ENCODE measurements around the gene MX2.

The MX2 gene

DNA sequence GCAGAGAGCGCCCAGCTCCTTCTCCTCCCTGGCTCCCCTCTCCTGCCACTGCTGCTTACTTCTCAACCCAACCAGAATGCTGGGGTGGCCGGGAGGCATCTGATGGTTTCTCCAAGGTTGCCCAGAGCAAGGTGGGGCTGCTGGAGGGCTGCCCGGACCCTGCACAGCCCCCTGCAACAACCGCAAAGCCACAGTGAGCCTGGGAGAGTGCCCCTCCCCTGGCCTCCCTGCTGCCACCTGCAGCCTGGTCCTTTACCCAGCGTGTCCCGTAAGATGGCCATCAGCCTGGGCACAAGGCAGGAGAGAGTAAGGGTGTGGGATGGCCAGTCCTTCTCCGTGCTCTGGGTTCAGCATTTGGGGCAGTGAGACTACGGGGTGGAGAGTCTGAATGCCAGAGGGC, 17.0 kb downstream of the MX2 start:
- Mint-ChIP-seq H3K9me3 (no peaks in the 10 kb centered on the region), H3K36me3 (ENCODE audit: low read depth) (peaks cover 14% of the 10 kb centered on the region), H3K4me3 (no peak overlapping the region), H3K4me1 (peaks cover 11% of the 10 kb centered on the region), H3K27ac (no peak overlapping the region), H3K27me3 (no peaks in the 10 kb centered on the region)
- ATAC-seq (no peak), DNase-seq (no peak)

DNA sequence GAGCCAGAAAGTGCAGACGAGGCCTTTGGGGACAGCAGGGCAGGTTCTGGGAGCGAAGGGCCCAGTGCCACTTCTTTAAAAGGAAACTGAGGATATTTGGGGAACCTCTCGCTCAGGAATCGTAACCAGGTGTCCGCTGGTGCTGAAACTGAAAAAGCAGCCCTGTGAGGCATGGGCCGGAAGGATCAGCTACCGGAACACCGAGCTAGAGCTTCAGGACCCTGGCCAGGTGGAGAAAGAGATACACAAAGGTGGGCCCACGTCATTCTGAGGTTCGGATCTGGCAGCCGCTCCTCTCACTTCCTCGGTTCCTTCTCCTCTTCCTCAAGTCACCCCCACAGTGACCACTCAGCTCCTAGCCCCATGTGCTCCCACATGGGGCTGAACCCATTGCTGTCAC, 18.1 kb downstream of the MX2 start:
- ATAC-seq = no peak
- no peak overlapping the region for H3K27ac Mint-ChIP-seq
- no peaks in the 10 kb centered on the region for H3K9me3 Mint-ChIP-seq
- H3K4me1 Mint-ChIP-seq = peaks cover 7% of the 10 kb centered on the region
- H3K36me3 Mint-ChIP-seq (ENCODE audit: low read depth) = peaks cover 14% of the 10 kb centered on the region
- no peak for DNase-seq
- H3K4me3 Mint-ChIP-seq = no peak overlapping the region
- no peaks in the 10 kb centered on the region for H3K27me3 Mint-ChIP-seq

DNA sequence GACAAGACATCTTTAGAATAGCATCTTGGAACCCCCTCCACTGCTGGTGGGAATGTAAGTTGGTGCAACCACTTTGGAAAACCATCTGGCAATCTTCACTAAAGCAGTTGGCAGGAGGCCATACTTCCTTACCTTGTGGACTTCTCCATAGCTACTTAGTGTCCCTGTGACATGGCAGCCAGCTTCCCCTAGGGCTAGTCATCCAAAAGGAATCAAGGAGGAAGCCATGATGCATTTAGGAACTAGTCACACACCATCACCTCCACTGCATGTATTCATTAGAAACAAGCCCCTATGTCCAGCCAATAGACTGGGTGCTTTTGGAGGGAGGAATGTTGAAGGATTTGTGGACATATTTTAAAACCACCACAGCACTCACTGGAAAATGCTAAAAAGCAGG, 19.9 kb downstream of the MX2 start:
- H3K27me3 Mint-ChIP-seq = no peaks in the 10 kb centered on the region
- H3K9me3 Mint-ChIP-seq = no peaks in the 10 kb centered on the region
- peaks cover 14% of the 10 kb centered on the region for H3K36me3 Mint-ChIP-seq (ENCODE audit: low read depth)
- no peaks in the 10 kb centered on the region for H3K4me1 Mint-ChIP-seq
- no peak for DNase-seq
- no peak overlapping the region for H3K27ac Mint-ChIP-seq
- no peak for ATAC-seq
- no peak overlapping the region for H3K4me3 Mint-ChIP-seq

DNA sequence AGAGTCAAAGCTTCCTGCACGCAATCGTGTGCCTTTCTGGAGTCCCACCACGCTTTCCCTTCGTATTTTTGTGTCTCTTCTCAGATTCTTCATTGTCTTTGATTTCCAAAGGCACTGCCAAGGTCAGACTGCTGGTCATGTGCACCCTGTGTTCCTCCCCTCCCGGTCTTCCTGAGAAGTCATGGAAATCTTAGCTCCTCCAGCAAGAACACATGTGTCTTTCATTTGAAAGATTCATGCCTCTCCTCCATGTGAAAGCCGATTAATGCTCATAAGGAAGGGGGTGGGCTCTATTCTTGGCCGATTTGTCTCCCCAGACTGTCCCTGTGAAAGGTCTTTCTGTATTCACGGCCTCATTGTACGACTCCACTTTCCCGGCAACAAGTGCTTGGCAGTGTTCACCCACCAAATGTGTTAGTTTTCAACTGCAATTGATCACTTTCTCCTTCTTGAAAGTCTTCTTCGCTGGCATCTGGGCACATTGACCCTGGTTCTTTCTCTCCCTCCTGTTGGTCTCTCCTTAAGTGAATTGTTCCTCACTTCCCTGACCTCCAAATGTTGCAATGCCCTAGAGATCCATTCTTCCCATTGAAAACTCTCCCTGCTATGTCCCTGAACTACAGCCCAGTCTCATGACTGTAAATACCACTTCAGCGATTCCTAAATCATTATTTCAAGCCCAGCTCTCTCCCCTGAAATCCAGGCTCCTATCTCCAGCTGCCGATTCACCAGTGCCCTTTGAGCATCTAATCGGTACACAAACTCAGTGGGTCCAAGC, 25.4 kb downstream of the MX2 start:
- H3K4me1 Mint-ChIP-seq = no peaks in the 10 kb centered on the region
- no peak overlapping the region for H3K4me3 Mint-ChIP-seq
- H3K27me3 Mint-ChIP-seq = no peaks in the 10 kb centered on the region
- ATAC-seq (no peak), DNase-seq (no peak)
- no peaks in the 10 kb centered on the region for H3K9me3 Mint-ChIP-seq
- H3K36me3 Mint-ChIP-seq (ENCODE audit: low read depth) = peaks cover 9% of the 10 kb centered on the region
- H3K27ac Mint-ChIP-seq = no peak overlapping the region

DNA sequence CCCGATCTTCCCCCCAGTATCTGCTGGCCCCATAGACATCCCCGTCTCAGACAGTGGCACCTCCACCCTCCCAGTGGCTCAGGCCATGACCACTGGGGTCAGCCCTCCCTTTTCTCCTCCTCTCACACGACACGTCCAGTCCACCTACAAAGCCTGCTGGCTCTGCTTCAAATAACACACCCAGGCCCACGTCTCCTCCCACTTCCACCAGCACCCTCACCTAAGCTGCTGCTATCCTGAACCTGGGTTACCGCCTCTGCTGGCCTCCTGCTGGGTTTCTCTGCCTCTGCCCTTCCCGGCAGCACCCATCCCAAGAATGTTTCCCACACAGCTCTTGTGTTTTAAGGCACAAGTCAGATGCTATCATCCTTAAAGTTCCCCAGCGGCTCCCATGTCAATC, 26.0 kb downstream of the MX2 start:
- no peak for DNase-seq
- Mint-ChIP-seq H3K4me3 (no peak overlapping the region), H3K9me3 (no peaks in the 10 kb centered on the region), H3K27me3 (no peaks in the 10 kb centered on the region), H3K27ac (no peak overlapping the region), H3K4me1 (no peaks in the 10 kb centered on the region), H3K36me3 (ENCODE audit: low read depth) (peaks cover 9% of the 10 kb centered on the region)
- no peak for ATAC-seq

DNA sequence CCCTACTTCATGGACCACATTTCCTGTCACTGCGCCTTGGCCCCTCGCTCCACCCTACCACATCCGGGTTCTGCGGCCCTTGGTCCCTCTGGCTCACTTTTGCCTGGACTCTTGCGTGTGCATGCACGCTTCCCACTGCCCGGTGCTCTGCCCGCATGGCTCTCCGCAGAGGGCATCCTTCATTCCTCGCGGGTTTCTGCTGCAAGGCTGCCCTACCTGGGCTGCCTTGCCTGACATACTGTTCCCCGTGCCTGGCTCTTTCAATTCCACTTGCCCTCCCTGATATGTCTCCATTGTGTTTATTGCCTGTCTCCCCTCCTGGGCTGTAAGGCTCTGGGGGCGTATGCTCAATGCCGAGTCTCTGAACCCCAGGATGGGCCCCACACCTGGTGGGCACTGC, 26.4 kb downstream of the MX2 start:
- Mint-ChIP-seq H3K9me3 (no peaks in the 10 kb centered on the region), H3K36me3 (ENCODE audit: low read depth) (peaks cover 9% of the 10 kb centered on the region), H3K27me3 (no peaks in the 10 kb centered on the region), H3K4me1 (no peaks in the 10 kb centered on the region), H3K27ac (no peak overlapping the region), H3K4me3 (no peak overlapping the region)
- DNase-seq (no peak), ATAC-seq (no peak)

DNA sequence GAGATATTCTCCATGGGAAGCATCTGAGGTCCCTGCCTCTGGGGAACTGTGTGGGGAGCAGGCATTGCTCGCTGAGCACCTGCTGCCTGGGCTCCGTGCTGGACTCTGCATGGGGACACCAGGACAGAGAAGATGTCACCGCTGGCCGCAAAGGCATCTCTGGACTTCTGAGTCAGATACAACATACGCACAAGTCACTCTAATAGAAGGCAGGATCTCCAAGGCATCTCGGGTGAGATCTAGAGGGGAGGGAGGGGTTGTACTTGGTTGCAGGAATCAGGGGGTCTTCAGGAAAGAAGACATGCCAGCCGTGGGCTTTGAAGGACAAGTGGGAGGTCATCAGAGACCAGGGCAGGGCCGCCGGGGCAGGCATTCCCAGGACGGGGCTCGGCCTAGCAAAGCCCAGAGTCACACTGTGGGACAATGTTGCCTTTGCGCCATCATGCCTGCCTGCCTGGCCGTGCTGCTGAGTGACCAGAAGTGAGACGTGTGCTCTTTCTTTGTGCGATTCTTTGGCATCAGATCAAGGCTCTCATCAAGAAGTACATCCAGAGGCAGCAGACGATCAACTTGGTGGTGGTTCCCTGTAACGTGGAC, 28.3 kb downstream of the MX2 start:
- no peaks in the 10 kb centered on the region for H3K4me1 Mint-ChIP-seq
- no peak overlapping the region for H3K4me3 Mint-ChIP-seq
- ATAC-seq = no peak
- H3K9me3 Mint-ChIP-seq = no peaks in the 10 kb centered on the region
- no peaks in the 10 kb centered on the region for H3K27me3 Mint-ChIP-seq
- DNase-seq = no peak
- no peak overlapping the region for H3K27ac Mint-ChIP-seq
- peaks cover 7% of the 10 kb centered on the region for H3K36me3 Mint-ChIP-seq (ENCODE audit: low read depth)

DNA sequence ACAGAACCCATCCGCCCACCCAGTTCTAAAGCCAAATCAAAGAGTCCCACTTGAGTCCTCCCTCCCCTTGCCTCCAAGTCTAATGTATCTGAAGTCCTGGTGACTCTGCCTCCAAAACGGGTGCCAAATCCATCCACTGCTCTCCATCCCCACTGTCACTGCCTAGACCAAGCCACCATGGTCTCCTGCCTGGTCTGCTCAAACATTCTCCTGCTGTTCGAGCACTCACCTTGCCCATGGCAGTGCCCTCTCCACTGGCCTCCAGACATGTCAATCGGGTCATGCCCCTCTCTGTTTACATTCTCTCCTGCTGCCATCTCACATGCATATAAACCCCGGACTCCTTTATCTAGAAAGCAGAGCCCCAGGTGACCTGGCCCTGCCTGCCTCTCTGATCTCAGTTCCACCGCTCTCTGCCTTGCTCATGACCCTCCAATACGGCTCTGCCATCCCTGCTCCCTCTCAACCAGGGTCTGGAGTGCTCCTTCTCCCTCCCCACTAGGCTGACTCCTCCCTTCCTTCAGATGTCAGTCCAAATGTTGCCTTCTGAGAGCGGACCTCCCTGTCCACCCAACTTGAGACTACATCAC, 32.1 kb downstream of the MX2 start:
- Mint-ChIP-seq H3K36me3 (ENCODE audit: low read depth) (peaks cover 7% of the 10 kb centered on the region), H3K27ac (no peak overlapping the region), H3K4me3 (no peak overlapping the region), H3K4me1 (no peaks in the 10 kb centered on the region), H3K9me3 (no peaks in the 10 kb centered on the region), H3K27me3 (no peaks in the 10 kb centered on the region)
- no peak for DNase-seq
- ATAC-seq = no peak

DNA sequence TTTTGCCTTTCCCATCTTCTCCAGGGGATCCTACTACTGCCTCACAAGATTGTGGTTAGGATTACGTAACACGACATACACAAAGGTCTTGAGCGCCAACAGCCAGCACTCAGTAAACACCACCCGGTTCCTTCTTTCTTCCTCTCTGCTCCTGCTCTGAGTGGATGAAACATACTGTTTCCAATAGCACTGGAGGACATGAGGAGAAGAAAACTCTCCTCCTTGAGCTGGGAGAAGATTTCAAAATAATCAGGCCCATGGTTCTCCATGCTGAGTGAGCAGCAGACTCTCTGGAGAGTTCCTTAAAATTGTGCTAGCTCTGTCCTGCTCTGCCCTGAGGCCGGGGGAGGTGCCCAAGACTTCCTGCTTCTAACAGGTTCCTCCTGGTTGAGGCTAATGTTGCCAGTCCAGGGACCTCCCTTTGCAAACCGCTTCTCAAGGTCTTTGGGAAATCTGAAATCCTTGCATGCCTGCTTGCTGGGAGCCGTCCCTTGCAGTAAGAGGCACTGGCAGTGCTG, 34.8 kb downstream of the MX2 start:
- H3K4me1 Mint-ChIP-seq = no peaks in the 10 kb centered on the region
- H3K27ac Mint-ChIP-seq = no peak overlapping the region
- ATAC-seq (no peak), DNase-seq (no peak)
- no peaks in the 10 kb centered on the region for H3K9me3 Mint-ChIP-seq
- peaks cover 16% of the 10 kb centered on the region for H3K36me3 Mint-ChIP-seq (ENCODE audit: low read depth)
- no peak overlapping the region for H3K4me3 Mint-ChIP-seq
- no peaks in the 10 kb centered on the region for H3K27me3 Mint-ChIP-seq

DNA sequence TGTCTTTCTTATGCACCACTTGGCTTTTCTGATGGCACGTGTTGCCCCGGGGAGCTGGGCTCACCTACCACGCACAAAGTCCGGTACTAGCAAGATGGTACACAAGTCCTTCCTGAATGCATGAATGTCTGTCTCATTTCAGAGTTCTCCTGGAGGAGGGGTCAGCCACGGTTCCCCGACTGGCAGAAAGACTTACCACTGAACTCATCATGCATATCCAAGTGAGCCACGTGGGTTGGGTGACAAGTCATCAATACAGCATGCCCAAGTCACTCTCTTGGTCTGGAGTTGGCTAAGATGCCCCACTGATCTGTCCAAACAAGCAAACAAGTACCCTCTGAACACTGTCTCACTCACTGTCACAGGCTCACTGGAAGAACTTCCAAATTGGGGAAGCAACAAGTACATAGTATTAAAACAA, 35.7 kb downstream of the MX2 start:
- Mint-ChIP-seq H3K36me3 (ENCODE audit: low read depth) (peaks cover 18% of the 10 kb centered on the region), H3K4me1 (no peaks in the 10 kb centered on the region), H3K27ac (no peak overlapping the region), H3K9me3 (no peaks in the 10 kb centered on the region), H3K27me3 (no peaks in the 10 kb centered on the region), H3K4me3 (no peak overlapping the region)
- no peak for ATAC-seq
- no peak for DNase-seq

DNA sequence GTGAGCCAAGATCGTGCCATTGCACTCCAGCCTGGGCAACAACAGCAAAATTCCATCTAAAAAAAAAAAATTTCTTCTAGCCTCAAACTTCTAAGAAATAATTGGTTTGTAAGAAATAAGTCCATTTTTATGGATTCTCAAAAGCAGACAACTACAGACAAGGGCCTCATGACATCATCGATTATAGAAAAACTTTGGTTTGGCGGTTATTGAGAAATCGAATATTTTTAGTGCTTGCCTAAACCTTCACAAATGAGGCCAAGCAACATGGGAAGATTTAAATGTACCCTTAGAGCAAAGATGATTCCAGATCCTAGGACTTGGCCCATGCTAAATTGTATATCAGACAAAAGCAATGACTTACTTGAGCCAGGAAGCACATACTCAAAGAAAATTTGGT, 36.4 kb downstream of the MX2 start:
- H3K27ac Mint-ChIP-seq = no peak overlapping the region
- no peaks in the 10 kb centered on the region for H3K9me3 Mint-ChIP-seq
- H3K4me3 Mint-ChIP-seq = no peak overlapping the region

DNA sequence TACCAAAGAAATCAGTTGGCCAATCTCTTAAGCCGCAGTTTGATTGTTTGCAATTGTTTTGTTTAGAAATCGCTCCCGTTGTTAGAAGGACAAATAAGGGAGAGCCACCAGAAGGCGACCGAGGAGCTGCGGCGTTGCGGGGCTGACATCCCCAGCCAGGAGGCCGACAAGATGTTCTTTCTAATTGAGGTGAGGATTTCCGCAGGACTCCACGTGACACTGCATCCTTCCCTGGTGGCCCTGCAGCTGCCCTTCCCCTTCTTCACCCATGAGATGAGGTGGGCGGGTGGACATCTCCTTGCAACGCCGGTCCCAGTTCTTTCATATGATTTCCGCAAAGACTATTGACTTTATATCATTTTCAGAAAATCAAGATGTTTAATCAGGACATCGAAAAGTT, 37.0 kb downstream of the MX2 start:
- Mint-ChIP-seq H3K4me3 (no peak overlapping the region), H3K9me3 (no peaks in the 10 kb centered on the region), H3K36me3 (ENCODE audit: low read depth) (peaks cover 25% of the 10 kb centered on the region), H3K27me3 (no peaks in the 10 kb centered on the region), H3K27ac (no peak overlapping the region), H3K4me1 (no peaks in the 10 kb centered on the region)
- DNase-seq = no peak
- ATAC-seq = no peak

More for the DNA sequence above, 36.4 kb downstream of the MX2 start:
- peaks cover 23% of the 10 kb centered on the region for H3K36me3 Mint-ChIP-seq (ENCODE audit: low read depth)
- ATAC-seq (no peak), DNase-seq (no peak)
- no peaks in the 10 kb centered on the region for H3K4me1 Mint-ChIP-seq
- H3K27me3 Mint-ChIP-seq = no peaks in the 10 kb centered on the region

DNA sequence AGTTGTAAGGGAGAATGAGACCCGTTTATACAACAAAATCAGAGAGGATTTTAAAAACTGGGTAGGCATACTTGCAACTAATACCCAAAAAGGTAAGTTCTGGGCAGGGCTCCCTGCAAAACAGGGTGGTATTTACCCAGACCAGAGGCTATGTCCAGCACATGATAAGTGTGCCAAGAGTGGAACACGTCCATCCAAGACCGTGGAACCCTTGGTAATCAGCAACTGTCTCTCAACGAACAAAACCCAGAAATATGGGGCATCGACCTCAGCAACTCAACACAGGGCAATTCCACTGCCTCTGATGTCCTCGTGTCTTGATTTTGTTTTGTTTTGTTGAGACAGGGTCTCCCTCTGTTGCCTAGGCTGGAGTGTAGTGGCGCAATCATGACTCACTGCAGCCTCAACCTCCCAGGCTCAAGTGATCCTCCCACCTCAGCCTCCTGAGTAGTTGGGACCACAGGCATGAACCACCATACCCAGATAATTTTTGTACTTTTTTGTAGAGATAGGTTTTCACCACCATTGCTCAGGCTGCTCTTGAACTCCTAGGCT, 37.5 kb downstream of the MX2 start:
- DNase-seq (no peak), ATAC-seq (no peak)
- H3K4me3 Mint-ChIP-seq = no peak overlapping the region
- no peak overlapping the region for H3K27ac Mint-ChIP-seq
- no peaks in the 10 kb centered on the region for H3K27me3 Mint-ChIP-seq
- peaks cover 25% of the 10 kb centered on the region for H3K36me3 Mint-ChIP-seq (ENCODE audit: low read depth)
- no peaks in the 10 kb centered on the region for H3K4me1 Mint-ChIP-seq
- H3K9me3 Mint-ChIP-seq = no peaks in the 10 kb centered on the region

DNA sequence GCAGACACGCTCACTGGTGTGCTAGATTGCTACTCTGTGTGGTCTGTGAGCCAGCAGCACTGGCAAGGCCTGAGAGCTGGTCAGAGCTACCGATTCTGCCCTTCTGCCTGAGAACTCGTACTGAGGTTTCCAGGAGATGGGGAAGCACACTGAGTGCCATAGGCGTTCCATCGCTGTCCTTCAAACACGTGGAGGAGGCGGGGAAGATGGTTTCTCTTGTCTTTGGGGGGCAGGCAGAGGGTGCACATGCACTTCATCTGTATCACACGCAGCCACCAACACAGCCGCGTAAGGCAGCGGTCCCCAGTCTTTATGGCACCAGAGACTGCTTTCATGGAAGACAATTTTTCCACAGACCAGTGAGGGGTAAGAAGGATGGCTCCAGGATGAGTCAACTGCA, 40.4 kb downstream of the MX2 start:
- Mint-ChIP-seq H3K4me1 (no peaks in the 10 kb centered on the region), H3K27ac (no peak overlapping the region), H3K4me3 (no peak overlapping the region), H3K9me3 (no peaks in the 10 kb centered on the region), H3K36me3 (ENCODE audit: low read depth) (peaks cover 33% of the 10 kb centered on the region), H3K27me3 (no peaks in the 10 kb centered on the region)
- ATAC-seq (no peak), DNase-seq (no peak)

DNA sequence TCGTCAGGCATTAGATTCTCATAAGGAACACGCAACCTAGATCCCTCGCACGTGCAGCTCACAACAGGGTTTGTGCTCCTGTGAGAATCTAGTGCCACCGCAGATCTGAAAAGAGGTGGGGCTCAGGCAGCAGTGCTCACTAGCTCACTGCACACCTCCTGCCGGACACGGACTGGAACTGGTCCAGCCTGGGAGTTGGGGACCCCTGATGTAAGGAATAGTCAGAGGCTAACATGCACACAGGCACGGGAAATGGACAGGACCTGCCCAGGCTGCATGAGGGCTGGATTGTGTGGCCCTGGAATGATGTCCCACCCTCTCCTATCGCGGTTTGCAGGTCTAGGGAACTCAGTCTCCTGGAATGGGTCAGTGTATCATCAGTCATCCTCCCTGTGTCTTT, 41.0 kb downstream of the MX2 start:
- H3K36me3 Mint-ChIP-seq (ENCODE audit: low read depth) = peaks cover 30% of the 10 kb centered on the region

More for the DNA sequence above, 41.0 kb downstream of the MX2 start:
- Mint-ChIP-seq H3K4me3 (no peak overlapping the region), H3K27ac (no peak overlapping the region), H3K27me3 (no peaks in the 10 kb centered on the region), H3K4me1 (no peaks in the 10 kb centered on the region), H3K9me3 (no peaks in the 10 kb centered on the region)
- ATAC-seq = no peak
- DNase-seq = no peak

Data from activated naive CD8-positive, alpha-beta T cell treated with anti-CD3 and anti-CD28 coated beads, Interleukin-2, amount 50 U/mL, for 24 hours (primary cell).